ENCODE measurements around the gene GLS. TPM values are rescaled to one million over a fixed set of nuclear protein-coding genes. Genes with fewer than 3 reads are reported as not detected.
A peak's percentile ranks its signal among the peaks of the same experiment; 100 is the strongest.

The GLS gene
- total RNA-seq, 1 donor from 2014 or later = 88.9 TPM

- DNase-seq (ENCODE audit: extremely low spot score in 2 of 2) = no peak
- intact Hi-C loops (cut with DNase I) = no loop called here
- H3K27me3 ChIP-seq = no peaks in the 10 kb centered on the region
- H3K27ac ChIP-seq = no peak overlapping the region
- H3K9me3 ChIP-seq = no peaks in the 10 kb centered on the region
- no peaks in the 10 kb centered on the region for H3K4me1 ChIP-seq
- no peak overlapping the region for H3K4me3 ChIP-seq
- peaks cover 0 to 81% of the 10 kb centered on the region in 2 donors for H3K36me3 ChIP-seq
- TF ChIP-seq CTCF (IDR thresholded peaks at IDR 0.05) = no peak
- no peak for TF ChIP-seq POLR2A (IDR thresholded peaks at IDR 0.05)
- no peak for TF ChIP-seq POLR2AphosphoS5 (IDR thresholded peaks at IDR 0.05; ENCODE audit: insufficient read depth in 1 of 2, low read depth in 1 of 2)
Observed at GRCh38 chr2:190976521-190976920, 95.9 kb downstream of the GLS start.

- intact Hi-C loops (cut with DNase I) = no loop called here
- no peaks in the 10 kb centered on the region for H3K27me3 ChIP-seq
- peaks cover 0 to 80% of the 10 kb centered on the region in 2 donors for H3K36me3 ChIP-seq
- DNase-seq (ENCODE audit: extremely low spot score in 2 of 2) = no peak
- no peaks in the 10 kb centered on the region for H3K4me1 ChIP-seq
- no peak for TF ChIP-seq CTCF (IDR thresholded peaks at IDR 0.05)
- no peak for TF ChIP-seq POLR2A (IDR thresholded peaks at IDR 0.05)
- no peak for TF ChIP-seq POLR2AphosphoS5 (IDR thresholded peaks at IDR 0.05; ENCODE audit: insufficient read depth in 1 of 2, low read depth in 1 of 2)
- no peaks in the 10 kb centered on the region for H3K9me3 ChIP-seq
- no peak overlapping the region for H3K4me3 ChIP-seq
- H3K27ac ChIP-seq = no peak overlapping the region
Observed at GRCh38 chr2:190977505-190977904, 96.9 kb downstream of the GLS start.

- Histone ChIP-seq H3K9me3 (no peaks in the 10 kb centered on the region), H3K4me1 (no peaks in the 10 kb centered on the region), H3K27ac (no peak overlapping the region), H3K4me3 (no peak overlapping the region), H3K27me3 (no peaks in the 10 kb centered on the region), H3K36me3 (peaks cover 0 to 82% of the 10 kb centered on the region in 2 donors)
- intact Hi-C loops (cut with DNase I) = no loop called here
- no peak for DNase-seq (ENCODE audit: extremely low spot score in 2 of 2)
- no peak for TF ChIP-seq POLR2AphosphoS5 (IDR thresholded peaks at IDR 0.05; ENCODE audit: insufficient read depth in 1 of 2, low read depth in 1 of 2)
- TF ChIP-seq CTCF (IDR thresholded peaks at IDR 0.05) = no peak
- TF ChIP-seq POLR2A (IDR thresholded peaks at IDR 0.05) = no peak
Observed at GRCh38 chr2:190978389-190979053, 97.9 kb downstream of the GLS start.

GRCh38 chr2:190979906-190980629 lies 99.4 kb downstream of the GLS start:
- no peaks in the 10 kb centered on the region for H3K27me3 ChIP-seq
- no peaks in the 10 kb centered on the region for H3K9me3 ChIP-seq
- TF ChIP-seq POLR2AphosphoS5 (IDR thresholded peaks at IDR 0.05; ENCODE audit: insufficient read depth in 1 of 2, low read depth in 1 of 2) = peak; percentile 35 to 63
- no peak for TF ChIP-seq POLR2A (IDR thresholded peaks at IDR 0.05)
- no peaks in the 10 kb centered on the region for H3K4me1 ChIP-seq
- no peak for DNase-seq (ENCODE audit: extremely low spot score in 2 of 2)
- intact Hi-C loops (cut with DNase I) = no loop called here
- H3K36me3 ChIP-seq = peaks cover 0 to 85% of the 10 kb centered on the region in 2 donors
- peak overlapping the region; percentile 24 for H3K27ac ChIP-seq
- H3K4me3 ChIP-seq = no peak overlapping the region

- intact Hi-C loops (cut with DNase I) = no loop called here
- no peaks in the 10 kb centered on the region for H3K9me3 ChIP-seq
- DNase-seq (ENCODE audit: extremely low spot score in 2 of 2) = no peak
- H3K4me3 ChIP-seq = no peak overlapping the region
- H3K27me3 ChIP-seq = no peaks in the 10 kb centered on the region
- H3K27ac ChIP-seq = peak overlapping the region; percentile 24
- no peaks in the 10 kb centered on the region for H3K4me1 ChIP-seq
- peaks cover 0 to 86% of the 10 kb centered on the region in 2 donors for H3K36me3 ChIP-seq
- TF ChIP-seq POLR2AphosphoS5 (IDR thresholded peaks at IDR 0.05; ENCODE audit: insufficient read depth in 1 of 2, low read depth in 1 of 2) (no peak), CTCF (IDR thresholded peaks at IDR 0.05) (no peak), POLR2A (IDR thresholded peaks at IDR 0.05) (no peak)
Observed at GRCh38 chr2:190980630-190981209, 100.1 kb downstream of the GLS start.

Data from vagina (tissue), 2 donors.